ENCODE measurements around the gene ZBTB3. TPM values are rescaled to one million over a fixed set of nuclear protein-coding genes. Genes with fewer than 3 reads are reported as not detected.

Gene ZBTB3
- total and polyA plus RNA-seq, 3 experiments from 2014 or later = 3.5 to 11.6 (median 9.4) TPM

DNA sequence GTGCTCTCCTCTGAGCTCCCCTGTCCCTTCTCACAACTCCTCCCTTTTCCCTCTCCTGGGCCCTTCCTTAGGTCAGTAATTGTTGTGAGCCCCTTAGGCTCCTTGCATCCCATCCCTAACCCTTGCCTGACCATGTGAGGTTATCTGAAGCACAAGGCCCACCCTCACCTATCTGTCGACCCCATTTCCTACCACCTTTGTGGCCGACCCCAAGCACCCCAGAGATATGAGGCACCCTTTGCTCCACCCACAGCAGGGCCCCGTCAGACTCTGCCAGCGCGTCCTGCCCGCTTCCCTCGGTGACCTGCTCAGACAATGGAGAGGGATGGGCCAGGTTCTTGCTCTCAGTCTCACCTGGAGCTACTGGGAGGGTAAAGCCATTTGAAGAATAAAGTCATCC is 45.2 kb downstream of the ZBTB3 start:
- DNase-seq = peak in 3 of 5 donors; percentile 25 to 76 (median 36)
- ChIA-PET POLR2A (interaction anchor here (0.7 to 4.9 kb wide), 20 partner anchors 19 to 172 kb away, joined by 3 to 42 read pairs (median 6); partner anchors contain the start of genes B3GAT3, C11orf98, CSKMT and HNRNPUL2), CTCF (interaction anchor here (0.6 to 3.4 kb wide), 11 partner anchors 11 to 154 kb away, joined by 3 to 15 read pairs (median 4); partner anchors contain the start of genes HNRNPUL2, LBHD1, TMEM179B and TTC9C)
- Mint-ChIP-seq H3K27ac (peak overlapping the region; percentile 91 to 99 (median 98)), H3K36me3 (peaks cover 0 to 40% (median 3%) of the 10 kb centered on the region in 3 donors), H3K4me1 (peaks cover 47 to 66% (median 58%) of the 10 kb centered on the region in 3 donors), H3K27me3 (no peaks in the 10 kb centered on the region), H3K9me3 (no peaks in the 10 kb centered on the region), H3K4me3 (peak overlapping the region; percentile 89 to 100 (median 93))
- peak overlapping the region; percentile 88 for H3K27ac ChIP-seq (ENCODE audit: low read depth, low read length)
- H3K4me1 ChIP-seq (ENCODE audit: insufficient read depth, low read length) = peaks cover 48% of the 10 kb centered on the region
- peaks cover 17% of the 10 kb centered on the region for H3K36me3 ChIP-seq (ENCODE audit: insufficient read depth, low read length)
- H3K27me3 ChIP-seq (ENCODE audit: insufficient read depth, low read length, poor library complexity, severe bottlenecking) = no peaks in the 10 kb centered on the region
- H3K4me3 ChIP-seq (ENCODE audit: low read length) = peak overlapping the region; percentile 91
- H3K9me3 ChIP-seq (ENCODE audit: low read length) = no peaks in the 10 kb centered on the region

- H3K4me1 ChIP-seq (ENCODE audit: insufficient read depth, low read length) = peaks cover 48% of the 10 kb centered on the region
- CTCF ChIA-PET = interaction anchor here (1.3 to 3.4 kb wide), 7 partner anchors 15 to 284 kb away, joined by 3 to 15 read pairs (median 7); partner anchors contain the start of genes HNRNPUL2, LBHD1, TMEM179B and TTC9C
These were observed 45.6 kb downstream of the ZBTB3 start for GRCh38 chr11:62708392-62708791.

GRCh38 chr11:62707277-62707861 is 46.6 kb downstream of the ZBTB3 start, which contains the start of the genes BSCL2 and GNG3:
BSCL2 (minus strand) TSS chr11:62707424; CDS start chr11:62707195, 229 bp downstream.
GNG3 (plus strand) TSS chr11:62707676; CDS start chr11:62708296, 620 bp downstream.
- no peaks in the 10 kb centered on the region for H3K9me3 Mint-ChIP-seq
- H3K27me3 Mint-ChIP-seq = no peaks in the 10 kb centered on the region
- Histone ChIP-seq H3K4me3 (ENCODE audit: low read length) (peak within 1 kb of the TSS; percentile 91), H3K36me3 (ENCODE audit: insufficient read depth, low read length) (peaks cover 9% of the 10 kb centered on the region), H3K9me3 (ENCODE audit: low read length) (no peaks in the 10 kb centered on the region), H3K27ac (ENCODE audit: low read depth, low read length) (peak within 1 kb of the TSS; percentile 88), H3K4me1 (ENCODE audit: insufficient read depth, low read length) (peaks cover 48% of the 10 kb centered on the region), H3K27me3 (ENCODE audit: insufficient read depth, low read length, poor library complexity, severe bottlenecking) (no peaks in the 10 kb centered on the region)
- H3K4me1 Mint-ChIP-seq = peaks cover 39 to 53% (median 45%) of the 10 kb centered on the region in 3 donors
- ChIA-PET POLR2A (interaction anchor here (0.6 to 4.9 kb wide), 9 partner anchors 19 to 117 kb away, joined by 3 to 42 read pairs (median 7); partner anchors contain the start of genes C11orf98, CSKMT, GANAB and HNRNPUL2), CTCF (interaction anchor here (0.8 to 5.3 kb wide), 7 partner anchors 13 to 283 kb away, joined by 3 to 33 read pairs (median 4); partner anchors contain the start of gene TMEM179B)
- peaks cover 3 to 28% (median 5%) of the 10 kb centered on the region in 3 donors for H3K36me3 Mint-ChIP-seq
- peak within 1 kb of the TSS; percentile 90 to 100 (median 93) for H3K4me3 Mint-ChIP-seq
- peak within 1 kb of the TSS; percentile 95 to 99 (median 98) for H3K27ac Mint-ChIP-seq
- no peak for DNase-seq

More at GRCh38 chr11:62708392-62708791, 45.6 kb downstream of the ZBTB3 start:
- peak overlapping the region; percentile 89 to 100 (median 93) for H3K4me3 Mint-ChIP-seq
- peak overlapping the region; percentile 88 for H3K27ac ChIP-seq (ENCODE audit: low read depth, low read length)
- peak overlapping the region; percentile 91 to 99 (median 98) for H3K27ac Mint-ChIP-seq
- no peak for DNase-seq
- no peaks in the 10 kb centered on the region for H3K9me3 ChIP-seq (ENCODE audit: low read length)
- H3K27me3 ChIP-seq (ENCODE audit: insufficient read depth, low read length, poor library complexity, severe bottlenecking) = no peaks in the 10 kb centered on the region
- peak overlapping the region; percentile 91 for H3K4me3 ChIP-seq (ENCODE audit: low read length)
- H3K36me3 ChIP-seq (ENCODE audit: insufficient read depth, low read length) = peaks cover 17% of the 10 kb centered on the region
- no peaks in the 10 kb centered on the region for H3K9me3 Mint-ChIP-seq
- POLR2A ChIA-PET = interaction anchor here (0.6 to 4.9 kb wide), 21 partner anchors 19 to 173 kb away, joined by 3 to 42 read pairs (median 7); partner anchors contain the start of genes B3GAT3, C11orf98, CSKMT and HNRNPUL2
- H3K4me1 Mint-ChIP-seq = peaks cover 44 to 63% (median 55%) of the 10 kb centered on the region in 3 donors
- H3K27me3 Mint-ChIP-seq = no peaks in the 10 kb centered on the region
- peaks cover 0 to 36% (median 3%) of the 10 kb centered on the region in 3 donors for H3K36me3 Mint-ChIP-seq

- peak overlapping the region; percentile 70 to 91 (median 87) for H3K4me3 Mint-ChIP-seq
- DNase-seq = no peak
- Histone ChIP-seq H3K9me3 (ENCODE audit: low read length) (no peaks in the 10 kb centered on the region), H3K36me3 (ENCODE audit: insufficient read depth, low read length) (peaks cover 6% of the 10 kb centered on the region), H3K4me1 (ENCODE audit: insufficient read depth, low read length) (peaks cover 48% of the 10 kb centered on the region), H3K27ac (ENCODE audit: low read depth, low read length) (peak overlapping the region; percentile 13), H3K4me3 (ENCODE audit: low read length) (peak overlapping the region; percentile 82), H3K27me3 (ENCODE audit: insufficient read depth, low read length, poor library complexity, severe bottlenecking) (no peaks in the 10 kb centered on the region)
- ChIA-PET CTCF (interaction anchor here (1.0 to 5.3 kb wide), 10 partner anchors 12 to 282 kb away, joined by 3 to 33 read pairs (median 4); partner anchors contain the start of genes C11orf98, CSKMT, TMEM179B and TTC9C), POLR2A (interaction anchor here (0.9 to 3.5 kb wide), 12 partner anchors 20 to 151 kb away, joined by 3 to 17 read pairs (median 6); partner anchors contain the start of genes C11orf98, CSKMT, HNRNPUL2 and LBHD1)
- H3K27ac Mint-ChIP-seq = peak overlapping the region; percentile 49 to 99 (median 82)
- peaks cover 3 to 27% (median 4%) of the 10 kb centered on the region in 3 donors for H3K36me3 Mint-ChIP-seq
- no peaks in the 10 kb centered on the region for H3K27me3 Mint-ChIP-seq
- H3K9me3 Mint-ChIP-seq = no peaks in the 10 kb centered on the region
- H3K4me1 Mint-ChIP-seq = peaks cover 36 to 49% (median 41%) of the 10 kb centered on the region in 3 donors
These were observed 47.1 kb downstream of the ZBTB3 start for GRCh38 chr11:62706850-62707247.

- Histone ChIP-seq H3K4me3 (ENCODE audit: low read length) (peak overlapping the region; percentile 88), H3K9me3 (ENCODE audit: low read length) (no peaks in the 10 kb centered on the region), H3K36me3 (ENCODE audit: insufficient read depth, low read length) (no peaks in the 10 kb centered on the region), H3K27ac (ENCODE audit: low read depth, low read length) (peak overlapping the region; percentile 95), H3K4me1 (ENCODE audit: insufficient read depth, low read length) (peaks cover 48% of the 10 kb centered on the region), H3K27me3 (ENCODE audit: insufficient read depth, low read length, poor library complexity, severe bottlenecking) (no peaks in the 10 kb centered on the region)
- H3K9me3 Mint-ChIP-seq = no peaks in the 10 kb centered on the region
- POLR2A ChIA-PET = interaction anchor here (0.8 to 2.1 kb wide), 15 partner anchors 21 to 150 kb away, joined by 3 to 17 read pairs (median 4); partner anchors contain the start of genes C11orf98, CSKMT, HNRNPUL2 and LBHD1
- H3K4me3 Mint-ChIP-seq = peak overlapping the region; percentile 86 to 95 (median 89)
- CTCF ChIA-PET = interaction anchor here (0.8 to 5.3 kb wide), 9 partner anchors 11 to 281 kb away, joined by 3 to 33 read pairs (median 3); partner anchors contain the start of genes C11orf98, CSKMT, LRRN4CL and TTC9C
- peaks cover 3 to 26% (median 4%) of the 10 kb centered on the region in 3 donors for H3K36me3 Mint-ChIP-seq
- peak; percentile 92 to 98 (median 95) for DNase-seq
- no peaks in the 10 kb centered on the region for H3K27me3 Mint-ChIP-seq
- H3K27ac Mint-ChIP-seq = peak overlapping the region; percentile 92 to 99 (median 94)
- H3K4me1 Mint-ChIP-seq = peaks cover 36 to 49% (median 41%) of the 10 kb centered on the region in 3 donors
These were observed 47.8 kb downstream of the ZBTB3 start for GRCh38 chr11:62705880-62706849.

DNA sequence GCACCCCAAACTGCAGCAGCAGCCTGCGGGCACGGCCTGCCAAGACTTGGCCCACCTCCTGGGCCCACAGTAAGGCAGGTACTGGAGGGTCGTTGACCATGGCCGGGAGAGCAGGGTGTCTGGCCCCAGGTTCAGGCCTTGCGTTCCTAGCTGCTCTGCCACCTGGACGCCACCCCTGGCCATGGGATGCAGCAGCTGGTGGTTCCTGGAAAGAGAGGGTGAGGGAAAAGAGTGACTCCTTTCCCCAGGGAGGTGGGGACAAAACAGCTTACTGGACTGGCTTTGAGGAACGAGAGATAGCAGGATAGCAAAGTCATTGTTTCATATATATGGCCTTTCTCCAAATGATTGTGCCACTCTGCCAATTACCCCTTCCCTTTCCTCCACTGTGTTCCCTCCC is 48.5 kb downstream of the ZBTB3 start:
- Mint-ChIP-seq H3K9me3 (no peaks in the 10 kb centered on the region), H3K27ac (peak overlapping the region; percentile 92 to 99 (median 94)), H3K4me1 (peaks cover 36 to 49% (median 41%) of the 10 kb centered on the region in 3 donors), H3K27me3 (no peaks in the 10 kb centered on the region), H3K36me3 (peaks cover 3 to 25% (median 4%) of the 10 kb centered on the region in 3 donors), H3K4me3 (peak overlapping the region; percentile 86 to 95 (median 89))
- no peak for DNase-seq
- POLR2A ChIA-PET = interaction anchor here (0.8 to 2.1 kb wide), 10 partner anchors 21 to 150 kb away, joined by 3 to 17 read pairs (median 4); partner anchors contain the start of genes HNRNPUL2, LBHD1, UQCC3 and ZBTB3
- Histone ChIP-seq H3K9me3 (ENCODE audit: low read length) (no peaks in the 10 kb centered on the region), H3K27ac (ENCODE audit: low read depth, low read length) (peak overlapping the region; percentile 95), H3K4me1 (ENCODE audit: insufficient read depth, low read length) (peaks cover 45% of the 10 kb centered on the region), H3K36me3 (ENCODE audit: insufficient read depth, low read length) (no peaks in the 10 kb centered on the region), H3K27me3 (ENCODE audit: insufficient read depth, low read length, poor library complexity, severe bottlenecking) (no peaks in the 10 kb centered on the region), H3K4me3 (ENCODE audit: low read length) (peak overlapping the region; percentile 88)
- CTCF ChIA-PET = interaction anchor here (0.8 to 5.3 kb wide), 7 partner anchors 11 to 280 kb away, joined by 3 to 33 read pairs (median 3); partner anchors contain the start of genes C11orf98, CSKMT, LRRN4CL and ZBTB3

Data from CD8-positive, alpha-beta memory T cell (primary cell).